ENCODE data around the gene ZHX3. TPM values are rescaled to one million over a fixed set of nuclear protein-coding genes. Genes with fewer than 3 reads are reported as not detected.

The ZHX3 gene
- total RNA-seq, 1 donor from 2014 or later: 13.9 TPM

GRCh38 chr20:41231136-41231535, 86.4 kb downstream of the ZHX3 start:
- Mint-ChIP-seq H3K9me3 (no peaks in the 10 kb centered on the region), H3K27me3 (ENCODE audit: low read depth) (no peaks in the 10 kb centered on the region), H3K36me3 (no peaks in the 10 kb centered on the region), H3K4me3 (no peak overlapping the region), H3K27ac (peak overlapping the region; percentile 2), H3K4me1 (peaks cover 27% of the 10 kb centered on the region)
- no peak for DNase-seq (ENCODE audit: low spot score in 2 of 2, unreplicated experiment in 2 of 2)
- no peak for TF ChIP-seq CTCF (IDR thresholded peaks at IDR 0.05; ENCODE audit: unreplicated experiment)

GRCh38 chr20:41230136-41230535, 87.4 kb downstream of the ZHX3 start:
- Mint-ChIP-seq H3K9me3 (no peaks in the 10 kb centered on the region), H3K4me3 (no peak overlapping the region), H3K36me3 (no peaks in the 10 kb centered on the region), H3K27ac (no peak overlapping the region), H3K4me1 (peaks cover 27% of the 10 kb centered on the region), H3K27me3 (ENCODE audit: low read depth) (no peaks in the 10 kb centered on the region)
- no peak for DNase-seq (ENCODE audit: low spot score in 2 of 2, unreplicated experiment in 2 of 2)
- no peak for TF ChIP-seq CTCF (IDR thresholded peaks at IDR 0.05; ENCODE audit: unreplicated experiment)

DNA sequence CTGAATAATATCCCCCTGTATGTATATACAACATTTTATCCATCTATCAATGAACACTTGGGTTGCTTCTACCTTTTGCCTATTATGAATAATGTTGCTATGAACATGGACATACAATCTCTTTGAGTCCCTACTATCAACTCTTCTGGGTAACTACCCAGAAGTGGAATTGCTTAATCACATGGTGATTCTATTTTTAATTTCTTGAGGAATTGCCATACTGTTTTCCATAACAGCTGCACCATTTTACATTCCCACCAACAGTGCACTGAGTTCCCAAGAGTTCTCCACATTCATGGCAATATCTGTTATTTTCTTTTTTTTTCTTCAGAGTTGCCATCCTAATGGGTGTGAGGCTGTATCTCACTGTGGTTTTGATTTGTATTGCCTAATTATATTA, 88.3 kb downstream of the ZHX3 start:
- no peaks in the 10 kb centered on the region for H3K9me3 Mint-ChIP-seq
- no peak overlapping the region for H3K27ac Mint-ChIP-seq
- peaks cover 24% of the 10 kb centered on the region for H3K4me1 Mint-ChIP-seq
- no peaks in the 10 kb centered on the region for H3K36me3 Mint-ChIP-seq
- DNase-seq (ENCODE audit: low spot score in 2 of 2, unreplicated experiment in 2 of 2): no peak
- H3K4me3 Mint-ChIP-seq: no peak overlapping the region
- H3K27me3 Mint-ChIP-seq (ENCODE audit: low read depth): no peaks in the 10 kb centered on the region
- no peak for TF ChIP-seq CTCF (IDR thresholded peaks at IDR 0.05; ENCODE audit: unreplicated experiment)

- Mint-ChIP-seq H3K4me3 (no peak overlapping the region), H3K9me3 (no peaks in the 10 kb centered on the region), H3K27ac (no peak overlapping the region), H3K36me3 (no peaks in the 10 kb centered on the region), H3K4me1 (peaks cover 27% of the 10 kb centered on the region), H3K27me3 (ENCODE audit: low read depth) (no peaks in the 10 kb centered on the region)
- TF ChIP-seq CTCF (IDR thresholded peaks at IDR 0.05; ENCODE audit: unreplicated experiment): no peak
- DNase-seq (ENCODE audit: low spot score in 2 of 2, unreplicated experiment in 2 of 2): no peak
Observed at GRCh38 chr20:41228858-41229257, 88.7 kb downstream of the ZHX3 start.

- Mint-ChIP-seq H3K4me3 (no peak overlapping the region), H3K36me3 (no peaks in the 10 kb centered on the region), H3K27me3 (ENCODE audit: low read depth) (no peaks in the 10 kb centered on the region), H3K4me1 (peaks cover 27% of the 10 kb centered on the region), H3K27ac (no peak overlapping the region), H3K9me3 (no peaks in the 10 kb centered on the region)
- TF ChIP-seq CTCF (IDR thresholded peaks at IDR 0.05; ENCODE audit: unreplicated experiment): no peak
- DNase-seq (ENCODE audit: low spot score in 2 of 2, unreplicated experiment in 2 of 2): no peak
Observed at GRCh38 chr20:41226426-41226825, 91.1 kb downstream of the ZHX3 start.

DNA sequence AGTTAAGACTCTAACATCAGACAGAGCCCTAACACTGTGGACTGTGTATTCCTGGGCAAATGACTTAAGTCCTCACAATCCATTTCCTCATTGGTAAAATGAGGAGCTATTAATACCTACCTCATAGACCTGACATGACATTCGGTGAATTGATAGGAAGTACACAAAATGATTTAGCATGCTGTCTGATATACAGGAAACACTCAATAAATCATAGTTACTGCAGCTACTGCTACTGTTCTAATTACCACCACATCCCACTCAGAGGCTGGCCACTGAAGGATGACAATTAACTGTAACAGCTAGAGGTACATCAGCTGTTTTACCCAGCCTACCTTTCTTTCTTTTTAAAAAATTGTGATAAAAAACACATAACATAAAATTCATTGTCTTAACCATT, 92.4 kb downstream of the ZHX3 start:
- H3K27me3 Mint-ChIP-seq (ENCODE audit: low read depth): no peaks in the 10 kb centered on the region

More for the DNA sequence above, 92.4 kb downstream of the ZHX3 start:
- Mint-ChIP-seq H3K27ac (no peak overlapping the region), H3K36me3 (no peaks in the 10 kb centered on the region), H3K9me3 (no peaks in the 10 kb centered on the region), H3K4me1 (peaks cover 26% of the 10 kb centered on the region), H3K4me3 (no peak overlapping the region)
- no peak for DNase-seq (ENCODE audit: low spot score in 2 of 2, unreplicated experiment in 2 of 2)
- TF ChIP-seq CTCF (IDR thresholded peaks at IDR 0.05; ENCODE audit: unreplicated experiment): no peak
